Nephron (organoid): Measurements from ENCODE around the gene TNXB.
A peak's percentile ranks its signal among the peaks of the same experiment; 100 is the strongest.

Experiments used
- H3K27ac Mint-ChIP-seq, 3 experiments: 2 replicates each; pipeline ENCODE4 v1.8.0; 2020; ENCODE audit warnings: mixed read lengths in 3 of 3, mild to moderate bottlenecking in 2 of 3, moderate library complexity in 1 of 3
- H3K27me3 Mint-ChIP-seq: 2 replicates; pipeline ENCODE4 v1.8.0; 2021; ENCODE audit warnings: low read depth, mild to moderate bottlenecking, moderate library complexity, mixed read lengths
- H3K36me3 Mint-ChIP-seq: 2 replicates; pipeline ENCODE4 v1.8.0; 2020; ENCODE audit warnings: low read depth, mixed read lengths
- H3K4me1 Mint-ChIP-seq: 2 replicates; pipeline ENCODE4 v1.8.0; 2020; ENCODE audit warnings: mixed read lengths
- H3K4me3 Mint-ChIP-seq, 3 experiments: 2 replicates each; pipeline ENCODE4 v1.8.0; 2020; ENCODE audit warnings: mild to moderate bottlenecking in 3 of 3, mixed read lengths in 3 of 3, moderate library complexity in 2 of 3
- H3K9me3 Mint-ChIP-seq: 2 replicates; pipeline ENCODE4 v1.8.0; 2020; ENCODE audit warnings: mixed read lengths
- TF ChIP-seq, protein P1 (sequence below), 3 experiments: fragments of 200-600 bp; sonication (generic); IDR thresholded peaks; one replicate each; pipeline ENCODE4 v1.5.0; 2021; ENCODE audit warnings: antibody characterized with exemption in 3 of 3; ENCODE audit not compliant: unreplicated experiment in 3 of 3

Gene TNXB

DNA sequence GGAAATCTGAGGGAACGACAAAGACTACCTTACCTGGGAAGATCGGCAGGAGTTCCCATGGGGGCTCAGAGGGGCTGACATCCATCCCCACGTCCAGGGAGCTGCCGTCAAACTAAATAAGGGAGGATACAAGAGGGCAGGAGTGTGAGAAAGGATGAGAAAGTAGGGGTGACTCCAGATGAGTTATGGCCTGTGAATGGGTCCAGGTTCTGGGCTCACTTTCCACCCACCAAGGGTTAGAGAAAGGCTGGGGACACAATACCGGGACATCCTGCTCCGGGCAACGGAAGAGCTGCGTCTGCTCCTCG is 18.2 kb upstream of the TNXB start:
- Mint-ChIP-seq H3K4me3 (peak overlapping the region; percentile 97 to 100 (median 99)), H3K9me3 (no peaks in the 10 kb centered on the region), H3K27me3 (no peaks in the 10 kb centered on the region), H3K27ac (peak overlapping the region; percentile 95 to 100 (median 99)), H3K4me1 (peaks cover 40% of the 10 kb centered on the region), H3K36me3 (peaks cover 19% of the 10 kb centered on the region)
- TF ChIP-seq, protein P1, sequence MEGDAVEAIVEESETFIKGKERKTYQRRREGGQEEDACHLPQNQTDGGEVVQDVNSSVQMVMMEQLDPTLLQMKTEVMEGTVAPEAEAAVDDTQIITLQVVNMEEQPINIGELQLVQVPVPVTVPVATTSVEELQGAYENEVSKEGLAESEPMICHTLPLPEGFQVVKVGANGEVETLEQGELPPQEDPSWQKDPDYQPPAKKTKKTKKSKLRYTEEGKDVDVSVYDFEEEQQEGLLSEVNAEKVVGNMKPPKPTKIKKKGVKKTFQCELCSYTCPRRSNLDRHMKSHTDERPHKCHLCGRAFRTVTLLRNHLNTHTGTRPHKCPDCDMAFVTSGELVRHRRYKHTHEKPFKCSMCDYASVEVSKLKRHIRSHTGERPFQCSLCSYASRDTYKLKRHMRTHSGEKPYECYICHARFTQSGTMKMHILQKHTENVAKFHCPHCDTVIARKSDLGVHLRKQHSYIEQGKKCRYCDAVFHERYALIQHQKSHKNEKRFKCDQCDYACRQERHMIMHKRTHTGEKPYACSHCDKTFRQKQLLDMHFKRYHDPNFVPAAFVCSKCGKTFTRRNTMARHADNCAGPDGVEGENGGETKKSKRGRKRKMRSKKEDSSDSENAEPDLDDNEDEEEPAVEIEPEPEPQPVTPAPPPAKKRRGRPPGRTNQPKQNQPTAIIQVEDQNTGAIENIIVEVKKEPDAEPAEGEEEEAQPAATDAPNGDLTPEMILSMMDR (IDR thresholded peaks at IDR 0.05; ENCODE audit: unreplicated experiment in 3 of 3), result no peak

DNA sequence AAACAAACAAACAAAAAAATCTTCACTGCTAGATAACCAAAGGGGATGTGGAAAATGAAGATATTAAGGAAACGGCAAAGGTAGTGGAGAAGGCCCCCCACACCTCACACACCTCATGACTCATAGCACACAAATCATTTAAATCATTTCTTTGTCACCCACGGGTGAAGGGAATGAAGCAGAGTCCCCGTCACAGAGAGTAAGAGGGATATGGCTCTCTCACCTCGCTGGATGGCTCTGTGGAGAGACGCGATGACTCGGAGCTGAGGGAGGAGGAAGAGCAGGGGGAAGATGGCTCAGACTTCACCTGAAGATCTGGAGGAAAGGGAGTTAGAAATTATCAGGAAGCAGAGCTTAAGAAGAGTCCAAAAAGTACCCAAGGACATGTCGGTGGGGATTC is 17.7 kb upstream of the TNXB start:
- Mint-ChIP-seq H3K4me3 (peak overlapping the region; percentile 97 to 100 (median 99)), H3K4me1 (peaks cover 40% of the 10 kb centered on the region), H3K36me3 (peaks cover 24% of the 10 kb centered on the region), H3K9me3 (no peaks in the 10 kb centered on the region), H3K27ac (peak overlapping the region; percentile 95 to 100 (median 99)), H3K27me3 (no peaks in the 10 kb centered on the region)
- TF ChIP-seq, protein P1 (IDR thresholded peaks at IDR 0.05; ENCODE audit: unreplicated experiment in 3 of 3), result no peak

DNA sequence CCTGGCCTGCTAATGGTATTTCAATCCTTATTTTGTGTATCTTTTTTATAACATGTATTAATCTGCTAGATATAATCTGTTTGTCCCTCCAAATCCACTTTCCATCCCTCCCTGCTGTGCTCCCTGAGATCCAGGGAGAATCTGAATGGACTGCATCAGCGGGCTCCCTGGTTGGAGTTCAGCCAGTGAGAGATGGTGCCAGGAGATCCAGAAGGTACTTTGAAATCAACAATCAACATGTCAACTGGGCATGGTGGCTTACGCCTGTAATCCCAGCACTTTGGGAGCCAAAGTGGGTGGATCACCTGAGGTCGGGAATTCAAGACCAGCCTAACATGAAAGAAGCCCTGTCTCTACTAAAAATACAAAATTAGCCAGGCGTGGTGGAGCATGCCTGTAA is 14.5 kb upstream of the TNXB start:
- H3K36me3 Mint-ChIP-seq, result peaks cover 39% of the 10 kb centered on the region
- TF ChIP-seq, protein P1 (IDR thresholded peaks at IDR 0.05; ENCODE audit: unreplicated experiment in 3 of 3), result no peak
- H3K27ac Mint-ChIP-seq, result no peak overlapping the region
- no peak overlapping the region for H3K4me3 Mint-ChIP-seq
- no peaks in the 10 kb centered on the region for H3K27me3 Mint-ChIP-seq
- H3K9me3 Mint-ChIP-seq, result no peaks in the 10 kb centered on the region
- H3K4me1 Mint-ChIP-seq, result peaks cover 40% of the 10 kb centered on the region

DNA sequence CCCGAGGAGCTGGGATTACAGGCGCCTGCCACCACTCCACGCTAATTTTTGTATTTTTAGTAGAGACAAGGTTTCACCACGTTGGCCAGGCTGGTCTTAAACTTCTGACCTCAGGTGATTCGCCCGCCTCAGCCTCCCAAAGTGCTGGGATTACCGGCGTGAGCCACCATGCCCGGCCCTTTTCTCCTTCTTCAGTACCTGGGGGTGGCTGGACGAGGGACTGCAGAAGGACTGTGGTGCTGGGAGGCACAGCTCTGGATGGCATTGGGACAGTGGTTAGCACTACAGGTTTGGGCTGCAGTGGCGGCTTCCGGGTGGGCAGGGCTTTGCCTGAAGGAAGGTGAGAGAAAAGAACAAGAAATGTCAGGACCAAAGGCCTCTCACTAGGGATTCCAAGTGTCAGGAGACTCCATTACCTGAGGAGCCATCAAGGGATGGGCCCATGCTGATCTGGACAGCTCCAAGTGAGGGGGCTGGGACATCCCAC is 11.5 kb upstream of the TNXB start:
- no peak overlapping the region for H3K27ac Mint-ChIP-seq
- TF ChIP-seq, protein P1 (IDR thresholded peaks at IDR 0.05; ENCODE audit: unreplicated experiment in 3 of 3), result no peak
- peaks cover 13% of the 10 kb centered on the region for H3K4me1 Mint-ChIP-seq
- H3K27me3 Mint-ChIP-seq, result no peaks in the 10 kb centered on the region
- H3K9me3 Mint-ChIP-seq, result no peaks in the 10 kb centered on the region
- H3K36me3 Mint-ChIP-seq, result peaks cover 56% of the 10 kb centered on the region
- no peak overlapping the region for H3K4me3 Mint-ChIP-seq

GRCh38 chr6:32118782-32119628 is 9.9 kb upstream of the TNXB start:
- peak overlapping the region; percentile 75 to 86 (median 84) for H3K27ac Mint-ChIP-seq

More at GRCh38 chr6:32118782-32119628, 9.9 kb upstream of the TNXB start:
- Mint-ChIP-seq H3K27me3 (no peaks in the 10 kb centered on the region), H3K36me3 (peaks cover 57% of the 10 kb centered on the region), H3K4me3 (peak overlapping the region in 1 of 3 experiments; percentile 19), H3K9me3 (no peaks in the 10 kb centered on the region), H3K4me1 (peaks cover 19% of the 10 kb centered on the region)
- TF ChIP-seq, protein P1 (IDR thresholded peaks at IDR 0.05; ENCODE audit: unreplicated experiment in 3 of 3), result peak; percentile 88 to 93 (median 93)
